Eye (tissue), 1 donor: ENCODE data around the gene C12orf76.

Experiments
- DNase-seq: peaks from one replicate; pipeline ENCODE4 v3.0.0-alpha.2; 2015

C12orf76 gene

DNA sequence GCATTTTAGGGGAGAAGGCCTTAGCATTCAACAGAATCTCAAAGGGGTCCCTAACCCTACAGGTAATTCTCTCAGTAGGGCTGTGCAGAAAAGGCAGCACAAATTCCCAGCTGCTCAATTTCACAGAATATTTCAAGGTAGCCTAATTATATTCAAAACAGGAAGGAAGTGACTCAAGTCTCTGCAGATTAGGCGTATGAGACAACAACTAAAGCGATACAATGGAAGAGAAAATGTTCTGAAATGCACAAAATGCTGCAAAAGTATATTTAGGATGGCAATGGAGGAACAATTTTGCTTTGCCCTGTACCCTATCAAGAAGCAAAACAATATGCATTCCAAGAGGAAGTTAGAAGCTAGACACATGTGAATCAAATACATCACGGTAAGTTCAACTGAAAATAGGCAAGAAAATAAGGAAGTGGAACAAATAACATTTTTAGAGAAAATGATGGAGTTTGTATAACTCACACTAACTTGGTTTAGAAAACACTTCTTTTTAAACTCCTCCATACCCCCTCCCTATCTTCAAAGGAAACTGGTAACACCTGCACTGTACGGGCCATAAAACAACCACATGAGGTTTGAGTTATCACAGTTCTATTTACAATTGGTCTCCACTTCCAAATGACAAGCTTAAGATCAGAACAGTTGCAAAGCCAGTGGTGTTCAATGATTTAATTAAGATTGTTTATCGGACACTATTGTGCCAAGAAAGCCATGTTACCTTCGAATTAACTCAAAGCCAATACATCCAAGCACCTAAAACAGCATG, 53.7 kb downstream of the C12orf76 start:
- no peak for DNase-seq

DNA sequence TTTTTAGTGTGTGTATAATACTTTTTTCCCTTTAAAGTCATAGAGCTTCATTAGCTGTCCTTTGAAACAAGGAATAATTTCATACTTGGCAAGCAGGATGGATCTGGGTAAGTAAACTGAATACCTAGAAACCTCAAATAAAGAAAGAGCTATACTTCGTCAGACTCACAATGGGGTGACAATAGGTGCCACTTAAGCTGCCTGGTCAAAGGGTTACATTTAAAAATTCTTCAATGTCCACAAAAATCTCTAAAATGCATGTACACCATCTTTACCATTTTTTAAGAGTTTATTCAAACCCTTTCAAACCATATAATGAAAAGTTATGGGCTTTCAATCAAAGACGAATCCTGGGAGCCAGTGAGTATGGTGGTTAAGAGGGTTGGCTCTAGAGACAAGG, 55.2 kb downstream of the C12orf76 start:
- no peak for DNase-seq

- DNase-seq, result no peak
Measured at GRCh38 chr12:109991586-109991985, 56.7 kb downstream of the C12orf76 start.
